Testis (tissue), 3 donors: ENCODE data around the gene PHF21A. TPM values are rescaled to one million over a fixed set of nuclear protein-coding genes. Genes with fewer than 3 reads are reported as not detected.

Experiments
- DNase-seq: peaks from one replicate; pipeline ENCODE4 v3.0.0-alpha.2; 2019
- H3K27ac ChIP-seq, 2 donors: fragments of 200-600 bp; sonication (generic); one replicate each; pipeline ENCODE4 v1.5.1; 2019
- H3K27me3 ChIP-seq: fragments of 200-600 bp; sonication (generic); one replicate; pipeline ENCODE4 v1.5.1; 2019
- H3K36me3 ChIP-seq: fragments of 200-600 bp; sonication (generic); one replicate; pipeline ENCODE4 v1.5.1; 2017; ENCODE audit warnings: low read depth; ENCODE audit errors: missing control alignments
- H3K4me1 ChIP-seq: fragments of 200-600 bp; sonication (generic); one replicate; pipeline ENCODE4 v1.5.1; 2019
- H3K4me3 ChIP-seq, 2 donors: fragments of 200-600 bp; sonication (generic); one replicate each; pipeline ENCODE4 v1.5.1; 2017 to 2019
- H3K9me3 ChIP-seq: fragments of 200-600 bp; sonication (generic); one replicate; pipeline ENCODE4 v1.5.1; 2017
- POLR2A ChIP-seq: fragments of 450-650 bp; IDR thresholded peaks from one replicate; pipeline ENCODE4 v1.6.1; 2017; ENCODE audit warnings: antibody characterized with exemption, mild to moderate bottlenecking, moderate library complexity
- WGBS, 2 donors: methylation state at CpG; one replicate each; pipeline ENCODE4 v1.1.5; 2018; 5-methylcytosine and 5-hydroxymethylcytosine counted together
- intact Hi-C: fragments of 100-400 bp; cut with DNase I; formaldehyde crosslinking; loops from one replicate; pipeline ENCODE4 v1.15.1; 2023; ENCODE audit warnings: low total_unique reads
- polyA plus RNA-seq: library from polyadenylated mRNA; stranded (reverse); fragments of 350-450 nt; fragmentation: Illumina TruSeq; extraction: RNeasy Lipid Tissue Mini Kit (QIAGEN cat#74804); gene quantifications from one replicate; pipeline ENCODE4 v1.2.3, GENCODE V29; 2014; ENCODE audit warnings: low read depth, low replicate concordance; ENCODE audit not compliant: insufficient read depth
- total RNA-seq, 2 donors: library from RNA; depleted of rRNA; stranded (reverse); fragments of >200 nt; gene quantifications; one replicate each; pipeline ENCODE4 v1.2.3, GENCODE V29; 2016
- TF ChIP-seq, protein P1 (sequence below), 3 experiments: fragments of 450-650 bp in 2 of 3; fragments of 200-600 bp in 1 of 3; sonication (generic) in 1 of 3; IDR thresholded peaks; one replicate each; pipeline ENCODE4 v1.5.1; 2016 to 2019; ENCODE audit warnings: antibody characterized with exemption in 3 of 3, mild to moderate bottlenecking in 2 of 3, moderate library complexity in 1 of 3

PHF21A gene
- total and polyA plus RNA-seq, 3 donors from 2014 or later = 53.5 to 83.2 (median 56.6) TPM

DNA sequence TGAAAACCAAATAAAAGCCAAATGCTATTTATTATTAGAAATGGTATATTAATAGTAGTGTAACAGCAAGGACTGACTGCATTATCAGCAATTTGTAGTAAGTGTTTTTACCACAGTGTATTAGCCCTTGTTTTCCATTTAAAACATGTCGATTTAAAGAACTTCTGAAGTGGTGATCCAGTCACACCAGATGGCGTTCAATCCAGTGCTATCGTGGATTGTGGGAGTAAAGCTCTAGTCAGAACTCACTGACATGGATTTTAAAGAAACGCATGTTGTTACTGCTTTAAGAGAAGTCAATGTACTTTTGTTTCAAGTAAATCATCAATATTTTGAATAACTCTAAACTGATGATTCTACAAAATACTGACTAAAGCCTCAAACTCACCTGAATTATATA lies 147.7 kb downstream of the PHF21A start:
- no peak overlapping the region for H3K27ac ChIP-seq
- intact Hi-C loops = no loop called here
- H3K27me3 ChIP-seq = no peaks in the 10 kb centered on the region
- no peak for DNase-seq
- TF ChIP-seq, protein P1, sequence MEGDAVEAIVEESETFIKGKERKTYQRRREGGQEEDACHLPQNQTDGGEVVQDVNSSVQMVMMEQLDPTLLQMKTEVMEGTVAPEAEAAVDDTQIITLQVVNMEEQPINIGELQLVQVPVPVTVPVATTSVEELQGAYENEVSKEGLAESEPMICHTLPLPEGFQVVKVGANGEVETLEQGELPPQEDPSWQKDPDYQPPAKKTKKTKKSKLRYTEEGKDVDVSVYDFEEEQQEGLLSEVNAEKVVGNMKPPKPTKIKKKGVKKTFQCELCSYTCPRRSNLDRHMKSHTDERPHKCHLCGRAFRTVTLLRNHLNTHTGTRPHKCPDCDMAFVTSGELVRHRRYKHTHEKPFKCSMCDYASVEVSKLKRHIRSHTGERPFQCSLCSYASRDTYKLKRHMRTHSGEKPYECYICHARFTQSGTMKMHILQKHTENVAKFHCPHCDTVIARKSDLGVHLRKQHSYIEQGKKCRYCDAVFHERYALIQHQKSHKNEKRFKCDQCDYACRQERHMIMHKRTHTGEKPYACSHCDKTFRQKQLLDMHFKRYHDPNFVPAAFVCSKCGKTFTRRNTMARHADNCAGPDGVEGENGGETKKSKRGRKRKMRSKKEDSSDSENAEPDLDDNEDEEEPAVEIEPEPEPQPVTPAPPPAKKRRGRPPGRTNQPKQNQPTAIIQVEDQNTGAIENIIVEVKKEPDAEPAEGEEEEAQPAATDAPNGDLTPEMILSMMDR (IDR thresholded peaks at IDR 0.05) = no peak
- no peak for TF ChIP-seq POLR2A
- no peaks in the 10 kb centered on the region for H3K9me3 ChIP-seq
- H3K4me1 ChIP-seq = no peaks in the 10 kb centered on the region
- H3K36me3 ChIP-seq = no peaks in the 10 kb centered on the region
- 80 to 84% methylated on average over 4 of the region's 4 CpGs for WGBS, 2 donors
- no peak overlapping the region for H3K4me3 ChIP-seq

DNA sequence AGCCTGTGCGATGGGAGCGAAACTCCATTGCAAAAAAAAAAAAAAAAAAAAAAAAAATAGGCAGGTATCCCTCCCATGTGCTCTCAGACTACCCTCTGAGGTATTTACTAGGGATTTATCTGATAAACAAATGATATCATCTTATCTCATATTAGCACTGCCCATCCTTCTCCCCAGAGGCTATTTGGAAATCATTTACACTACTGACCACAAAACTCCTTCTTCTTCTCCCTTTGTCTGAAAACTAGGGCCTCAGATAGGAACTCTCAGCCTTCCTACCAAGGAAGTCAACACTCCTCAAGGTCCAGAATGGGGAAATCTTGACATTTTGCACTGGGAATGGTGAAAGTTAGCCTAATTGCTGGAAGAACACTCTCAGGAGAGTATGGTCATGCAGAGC lies 152.4 kb downstream of the PHF21A start:
- Histone ChIP-seq H3K36me3 (no peaks in the 10 kb centered on the region), H3K27ac (no peak overlapping the region), H3K4me3 (no peak overlapping the region), H3K4me1 (no peaks in the 10 kb centered on the region), H3K9me3 (no peaks in the 10 kb centered on the region), H3K27me3 (no peaks in the 10 kb centered on the region)
- intact Hi-C loops = no loop called here
- no peak for TF ChIP-seq POLR2A
- TF ChIP-seq, protein P1 (IDR thresholded peaks at IDR 0.05) = no peak
- no peak for DNase-seq
- WGBS, 2 donors = 96% methylated on average over 2 of the region's 2 CpGs

DNA sequence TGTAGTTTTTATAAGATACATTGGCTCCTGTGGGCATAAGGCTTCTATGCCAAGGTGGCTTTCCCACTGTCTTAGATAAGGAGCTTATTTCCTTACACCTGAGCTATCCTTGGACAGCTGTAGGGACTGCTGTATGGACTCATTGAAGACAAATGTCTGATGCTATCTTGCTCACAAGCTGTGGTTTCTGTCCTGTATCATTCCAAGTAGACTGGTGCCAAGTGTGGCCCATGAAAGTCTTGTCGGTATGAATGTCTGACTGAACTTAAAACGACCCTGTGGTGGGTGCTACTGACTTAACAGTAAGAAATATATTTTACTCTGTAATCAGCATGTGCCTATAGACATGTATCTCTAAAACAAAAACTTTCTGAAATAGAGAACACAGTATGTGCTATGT lies 153.7 kb downstream of the PHF21A start:
- no peaks in the 10 kb centered on the region for H3K36me3 ChIP-seq
- intact Hi-C loops = no loop called here
- no peak for DNase-seq
- no peak overlapping the region for H3K4me3 ChIP-seq
- no peaks in the 10 kb centered on the region for H3K9me3 ChIP-seq
- no peaks in the 10 kb centered on the region for H3K4me1 ChIP-seq
- WGBS, 2 donors = 82 to 88% methylated on average over 2 of the region's 2 CpGs
- no peak overlapping the region for H3K27ac ChIP-seq
- no peak for TF ChIP-seq POLR2A
- TF ChIP-seq, protein P1 (IDR thresholded peaks at IDR 0.05) = no peak
- no peaks in the 10 kb centered on the region for H3K27me3 ChIP-seq

DNA sequence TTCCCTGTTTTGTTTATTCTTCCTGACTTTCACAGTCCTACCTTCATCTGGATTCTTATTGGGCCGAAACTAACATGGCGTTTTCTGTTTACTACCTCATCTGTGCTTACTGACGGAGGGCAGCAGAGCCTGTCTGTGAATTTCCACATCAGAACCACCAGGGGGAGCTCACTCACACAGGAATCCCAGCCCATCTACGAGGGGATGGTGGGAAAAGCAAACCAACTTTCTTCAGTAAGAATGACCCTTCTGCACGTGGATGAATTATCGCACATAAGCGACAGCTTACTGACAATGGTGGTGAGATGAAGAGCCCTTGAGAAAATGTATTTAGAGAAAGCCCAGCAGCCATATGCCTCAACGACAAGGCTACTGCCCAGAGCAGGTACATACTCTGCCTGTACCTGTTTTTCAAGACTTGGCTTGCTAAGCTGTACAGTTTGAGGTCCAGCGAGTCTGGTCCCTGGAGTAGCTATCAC lies 156.3 kb downstream of the PHF21A start:
- H3K27ac ChIP-seq = peak overlapping the region in 1 of 2 donors; percentile 5
- H3K9me3 ChIP-seq = no peaks in the 10 kb centered on the region
- H3K36me3 ChIP-seq = no peaks in the 10 kb centered on the region
- 23 to 38% methylated on average over 9 of the region's 9 CpGs for WGBS, 2 donors
- no peak overlapping the region for H3K4me3 ChIP-seq
- intact Hi-C loops = no loop called here
- H3K4me1 ChIP-seq = no peaks in the 10 kb centered on the region
- peak; percentile 72 for DNase-seq
- no peak for TF ChIP-seq POLR2A
- TF ChIP-seq, protein P1 (IDR thresholded peaks at IDR 0.05) = peak; percentile 83 to 92 (median 87)
- no peaks in the 10 kb centered on the region for H3K27me3 ChIP-seq

DNA sequence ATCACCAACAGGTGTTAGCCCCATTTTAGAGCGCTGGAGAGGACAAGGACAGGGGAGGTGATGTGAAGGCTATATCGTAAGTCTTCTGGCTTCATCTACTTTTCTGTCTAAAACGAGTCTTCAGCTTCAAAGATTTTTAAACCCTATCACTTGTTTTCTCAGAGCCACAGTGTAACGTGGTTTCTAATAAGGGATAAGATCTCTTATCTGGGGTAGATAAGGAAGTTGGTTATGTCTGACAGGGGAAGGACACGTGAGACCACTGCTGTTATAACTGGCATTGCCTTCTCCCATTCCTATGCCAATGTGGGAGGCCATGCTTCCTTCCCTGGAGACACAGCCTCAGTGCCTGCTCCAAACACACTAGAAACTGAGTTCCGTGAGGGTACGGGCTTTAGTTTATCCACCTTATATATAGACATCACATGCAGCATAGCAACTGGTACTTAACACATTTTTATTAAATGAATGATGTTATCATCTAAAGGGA lies 159.5 kb downstream of the PHF21A start:
- no peak for TF ChIP-seq POLR2A
- TF ChIP-seq, protein P1 (IDR thresholded peaks at IDR 0.05) = no peak
- no peak overlapping the region for H3K4me3 ChIP-seq
- H3K27ac ChIP-seq = no peak overlapping the region
- WGBS, 2 donors = 79 to 82% methylated on average over 7 of the region's 7 CpGs
- no peaks in the 10 kb centered on the region for H3K4me1 ChIP-seq
- H3K9me3 ChIP-seq = no peaks in the 10 kb centered on the region
- no peak for DNase-seq
- H3K27me3 ChIP-seq = no peaks in the 10 kb centered on the region
- H3K36me3 ChIP-seq = no peaks in the 10 kb centered on the region
- intact Hi-C loops = no loop called here
